Astrocyte of the cerebellum (primary cell): ENCODE data around the gene UNC13C.

Experiments used
- DNase-seq: peaks from one replicate; pipeline ENCODE4 v3.0.0-alpha.2; 2011; ENCODE audit warnings: low read depth
- H3K4me3 ChIP-seq: 2 replicates; pipeline ENCODE4 v1.5.1; 2011; ENCODE audit warnings: mild to moderate bottlenecking, low read depth, low read length, moderate library complexity
- in situ Hi-C: cut with HindIII; loops from 2 replicates; pipeline ENCODE4 v1.10.0; 2017; ENCODE audit warnings: low sequenced_read_pairs
- TF ChIP-seq, protein P1 (sequence below): IDR thresholded peaks from 2 replicates; pipeline ENCODE4 v1.5.1; 2012; ENCODE audit warnings: low read length, low read depth, moderate library complexity, mild to moderate bottlenecking; ENCODE audit errors: missing control alignments

Gene UNC13C

DNA sequence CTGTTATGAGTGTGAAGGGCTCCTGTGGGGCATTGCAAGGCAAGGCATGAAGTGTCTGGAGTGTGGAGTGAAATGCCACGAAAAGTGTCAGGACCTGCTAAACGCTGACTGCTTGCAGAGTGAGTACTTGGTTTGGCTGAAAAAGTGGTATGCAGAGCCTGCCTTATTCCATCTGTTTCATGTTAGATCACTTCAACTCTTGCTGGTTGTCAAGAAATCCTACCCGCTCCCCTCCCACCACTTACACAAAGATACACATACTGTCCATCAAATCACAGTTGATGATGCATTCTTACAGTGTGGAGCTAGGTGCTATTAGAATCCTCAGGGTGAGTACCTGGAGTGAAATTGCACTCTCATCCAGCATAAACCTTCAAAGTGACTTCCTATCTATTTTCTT lies 272.1 kb downstream of the UNC13C start:
- DNase-seq: no peak
- H3K4me3 ChIP-seq: no peak overlapping the region
- in situ Hi-C loops: no loop called here
- TF ChIP-seq, protein P1, sequence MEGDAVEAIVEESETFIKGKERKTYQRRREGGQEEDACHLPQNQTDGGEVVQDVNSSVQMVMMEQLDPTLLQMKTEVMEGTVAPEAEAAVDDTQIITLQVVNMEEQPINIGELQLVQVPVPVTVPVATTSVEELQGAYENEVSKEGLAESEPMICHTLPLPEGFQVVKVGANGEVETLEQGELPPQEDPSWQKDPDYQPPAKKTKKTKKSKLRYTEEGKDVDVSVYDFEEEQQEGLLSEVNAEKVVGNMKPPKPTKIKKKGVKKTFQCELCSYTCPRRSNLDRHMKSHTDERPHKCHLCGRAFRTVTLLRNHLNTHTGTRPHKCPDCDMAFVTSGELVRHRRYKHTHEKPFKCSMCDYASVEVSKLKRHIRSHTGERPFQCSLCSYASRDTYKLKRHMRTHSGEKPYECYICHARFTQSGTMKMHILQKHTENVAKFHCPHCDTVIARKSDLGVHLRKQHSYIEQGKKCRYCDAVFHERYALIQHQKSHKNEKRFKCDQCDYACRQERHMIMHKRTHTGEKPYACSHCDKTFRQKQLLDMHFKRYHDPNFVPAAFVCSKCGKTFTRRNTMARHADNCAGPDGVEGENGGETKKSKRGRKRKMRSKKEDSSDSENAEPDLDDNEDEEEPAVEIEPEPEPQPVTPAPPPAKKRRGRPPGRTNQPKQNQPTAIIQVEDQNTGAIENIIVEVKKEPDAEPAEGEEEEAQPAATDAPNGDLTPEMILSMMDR: no peak

DNA sequence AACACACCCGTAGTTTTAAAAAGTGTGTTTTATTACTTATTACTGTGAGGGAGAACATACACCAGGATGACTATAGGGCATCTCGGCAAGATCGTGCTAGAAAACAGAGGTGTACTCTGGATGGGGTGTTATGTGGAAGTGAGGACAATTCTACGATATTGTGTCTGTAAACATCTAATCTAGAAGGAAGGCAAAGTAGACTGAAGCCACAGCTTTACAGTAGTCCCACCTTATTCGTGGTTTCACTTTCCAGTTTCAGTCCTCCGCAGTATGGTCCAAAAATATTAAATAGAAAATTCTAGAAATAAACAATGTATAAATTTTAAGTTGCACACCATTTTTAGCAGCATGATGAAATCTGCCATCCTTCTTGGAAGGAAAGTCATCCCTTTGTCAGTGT lies 277.9 kb downstream of the UNC13C start:
- in situ Hi-C loops: no loop called here
- TF ChIP-seq, protein P1: no peak
- H3K4me3 ChIP-seq: no peak overlapping the region
- no peak for DNase-seq

DNA sequence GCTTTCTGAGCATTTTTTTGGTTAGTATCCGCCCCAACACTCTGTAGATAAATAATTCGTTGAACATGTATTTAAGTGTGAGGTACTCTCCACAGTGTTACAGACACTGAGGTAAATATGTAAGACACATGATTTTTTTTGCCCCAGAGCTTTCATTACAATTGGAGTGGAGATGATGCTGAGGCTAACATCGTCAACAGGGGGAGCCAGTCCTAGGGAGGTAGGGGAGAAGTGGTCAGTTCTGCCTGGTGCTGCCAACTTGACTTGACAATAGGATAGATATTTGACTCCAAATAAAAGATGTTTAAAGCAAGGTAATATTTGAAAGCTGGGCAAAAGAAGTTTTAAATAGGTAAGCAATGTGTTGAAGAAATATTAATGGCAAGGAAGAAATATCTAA lies 295.7 kb downstream of the UNC13C start:
- TF ChIP-seq, protein P1: no peak
- no peak overlapping the region for H3K4me3 ChIP-seq
- in situ Hi-C loops: no loop called here
- DNase-seq: no peak

DNA sequence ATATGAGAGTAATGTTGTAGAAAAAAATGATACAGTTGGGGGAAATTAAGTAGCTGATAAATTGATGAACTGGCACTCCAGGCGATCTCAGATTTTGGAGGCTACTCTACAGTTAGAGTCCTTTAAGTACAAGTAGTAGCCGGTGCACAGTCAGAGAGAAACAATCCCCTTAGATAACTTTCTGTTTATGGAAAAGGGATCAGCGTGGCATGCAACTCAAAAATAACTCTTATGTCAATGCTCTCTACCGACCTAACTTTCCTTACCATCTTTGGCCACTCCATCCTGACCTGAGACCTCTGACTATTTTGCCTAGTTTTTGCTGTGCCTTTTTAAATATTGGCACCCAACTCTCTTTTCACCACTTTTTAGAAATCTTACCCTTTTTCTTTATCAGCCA lies 299.6 kb downstream of the UNC13C start:
- TF ChIP-seq, protein P1: no peak
- in situ Hi-C loops: no loop called here
- no peak for DNase-seq
- H3K4me3 ChIP-seq: no peak overlapping the region

DNA sequence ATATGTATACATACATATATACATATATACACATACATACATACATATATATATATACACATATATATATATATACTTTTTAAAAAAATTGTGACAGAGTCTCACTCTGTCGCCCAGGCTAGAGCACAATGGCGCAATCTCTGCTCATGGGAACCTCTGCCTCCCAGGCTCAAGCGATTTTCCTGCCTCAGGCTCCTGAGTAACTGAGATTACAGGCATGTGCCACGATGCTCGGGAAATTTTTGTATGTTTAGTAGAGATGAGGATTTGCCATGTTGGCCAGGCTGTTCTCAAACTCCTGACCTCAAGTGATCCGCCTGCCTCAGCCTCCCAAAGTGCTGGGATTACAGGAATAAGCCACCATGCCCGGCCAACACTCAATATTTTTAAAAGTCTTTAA lies 302.5 kb downstream of the UNC13C start:
- TF ChIP-seq, protein P1: no peak
- no peak for DNase-seq
- in situ Hi-C loops: no loop called here
- H3K4me3 ChIP-seq: no peak overlapping the region

DNA sequence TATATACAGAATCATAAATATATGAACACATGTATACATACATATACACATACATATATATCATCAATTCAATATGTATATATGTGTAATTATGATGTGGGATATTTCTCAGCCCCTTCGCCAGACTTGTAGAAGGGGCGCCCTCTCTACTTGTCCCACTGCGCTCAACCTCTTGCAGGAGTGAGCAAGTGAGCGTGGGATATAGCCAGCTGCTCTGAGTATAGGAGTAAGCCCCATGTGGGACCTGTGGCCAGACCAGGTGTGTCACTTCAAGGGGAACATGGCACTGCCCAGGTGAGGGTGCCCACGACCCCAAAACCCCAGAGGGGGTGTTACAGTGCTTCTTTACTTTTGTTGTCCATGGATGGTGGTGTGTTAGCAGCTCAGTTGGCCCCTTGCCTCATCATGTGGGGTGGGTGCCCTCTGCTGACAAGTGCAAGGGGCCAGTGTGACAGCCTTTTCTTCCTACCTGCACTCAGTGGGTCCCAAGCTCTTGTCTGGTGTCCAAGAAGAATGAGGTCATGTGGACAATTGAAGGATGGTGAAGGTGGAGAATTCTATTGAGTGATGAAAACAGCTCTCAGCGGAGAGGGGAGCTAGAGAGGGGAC lies 304.1 kb downstream of the UNC13C start:
- in situ Hi-C loops: no loop called here
- no peak overlapping the region for H3K4me3 ChIP-seq
- no peak for DNase-seq
- TF ChIP-seq, protein P1: no peak

DNA sequence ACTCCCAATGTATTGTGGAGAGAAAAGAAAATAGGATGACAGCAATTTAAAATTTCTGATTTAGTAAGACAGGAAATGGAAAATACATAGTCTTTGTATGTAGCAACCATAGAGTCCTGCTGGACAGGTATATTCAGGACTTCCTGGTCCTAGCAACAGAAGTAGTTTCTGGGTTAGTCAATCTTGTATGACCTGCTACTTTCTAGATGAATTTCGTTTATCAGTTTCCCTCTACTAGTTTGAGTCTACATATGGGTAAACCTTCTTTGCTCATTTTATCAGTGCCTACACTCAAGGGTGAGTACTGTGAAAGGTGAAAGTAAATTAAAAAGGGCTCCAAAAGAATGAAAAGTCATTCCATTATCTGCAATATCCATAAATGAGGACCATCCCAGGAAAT lies 309.8 kb downstream of the UNC13C start:
- in situ Hi-C loops: no loop called here
- TF ChIP-seq, protein P1: no peak
- DNase-seq: no peak
- no peak overlapping the region for H3K4me3 ChIP-seq
